ENCODE measurements around the gene ABHD16B.
A peak's percentile ranks its signal among the peaks of the same experiment; 100 is the strongest.

DNA sequence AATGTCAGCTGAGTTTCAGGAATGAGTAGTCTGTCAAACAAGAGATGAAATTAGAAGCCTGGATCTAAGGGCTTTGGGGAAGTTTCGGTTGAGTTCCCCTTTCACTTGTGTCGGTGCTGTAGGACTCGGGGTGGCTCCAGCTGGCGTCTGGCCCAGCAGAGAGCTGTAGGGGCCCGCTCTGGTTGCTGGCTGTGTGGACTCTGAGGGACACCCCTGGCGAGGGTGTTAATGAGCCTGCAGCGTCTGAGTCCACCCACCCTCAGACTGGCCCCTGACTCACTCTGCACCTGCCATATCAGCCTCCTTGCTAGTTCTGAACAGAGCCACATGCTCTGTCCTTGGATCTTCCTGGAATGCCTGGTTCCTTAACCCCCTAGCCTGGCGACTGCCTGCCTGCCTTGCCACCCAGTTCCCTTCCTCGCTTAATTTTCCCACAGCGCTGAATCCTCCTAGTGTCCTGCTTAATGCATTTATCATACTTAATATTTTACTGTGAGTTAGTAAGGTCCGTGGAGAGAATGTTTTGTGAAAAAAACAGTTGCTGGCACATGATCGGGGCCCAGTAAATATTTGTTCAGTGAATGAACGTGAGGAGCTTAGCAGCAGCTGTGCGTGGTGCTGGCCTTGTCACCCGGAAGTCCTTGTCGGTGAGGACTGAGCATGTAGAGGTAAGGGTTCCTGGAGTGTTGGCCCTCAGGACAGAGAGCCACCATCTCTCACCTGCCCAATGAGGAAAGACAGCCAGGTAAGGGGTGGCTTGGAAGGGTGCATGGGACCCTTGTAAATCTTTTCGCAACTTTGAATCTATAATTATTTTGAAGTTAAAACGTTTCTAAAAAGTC is 35.2 kb downstream of the ABHD16B start:
- TF ChIP-seq, protein P1, sequence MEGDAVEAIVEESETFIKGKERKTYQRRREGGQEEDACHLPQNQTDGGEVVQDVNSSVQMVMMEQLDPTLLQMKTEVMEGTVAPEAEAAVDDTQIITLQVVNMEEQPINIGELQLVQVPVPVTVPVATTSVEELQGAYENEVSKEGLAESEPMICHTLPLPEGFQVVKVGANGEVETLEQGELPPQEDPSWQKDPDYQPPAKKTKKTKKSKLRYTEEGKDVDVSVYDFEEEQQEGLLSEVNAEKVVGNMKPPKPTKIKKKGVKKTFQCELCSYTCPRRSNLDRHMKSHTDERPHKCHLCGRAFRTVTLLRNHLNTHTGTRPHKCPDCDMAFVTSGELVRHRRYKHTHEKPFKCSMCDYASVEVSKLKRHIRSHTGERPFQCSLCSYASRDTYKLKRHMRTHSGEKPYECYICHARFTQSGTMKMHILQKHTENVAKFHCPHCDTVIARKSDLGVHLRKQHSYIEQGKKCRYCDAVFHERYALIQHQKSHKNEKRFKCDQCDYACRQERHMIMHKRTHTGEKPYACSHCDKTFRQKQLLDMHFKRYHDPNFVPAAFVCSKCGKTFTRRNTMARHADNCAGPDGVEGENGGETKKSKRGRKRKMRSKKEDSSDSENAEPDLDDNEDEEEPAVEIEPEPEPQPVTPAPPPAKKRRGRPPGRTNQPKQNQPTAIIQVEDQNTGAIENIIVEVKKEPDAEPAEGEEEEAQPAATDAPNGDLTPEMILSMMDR (IDR thresholded peaks at IDR 0.05), result no peak
- peak; percentile 58 to 59 for TF ChIP-seq POLR2A (IDR thresholded peaks at IDR 0.05)

All from Peyer's patch (tissue), 4 donors.